ENCODE measurements around the gene BCKDHA.

- no peak for TF ChIP-seq CTCF (IDR thresholded peaks at IDR 0.05 in 8 of 11, conservative IDR thresholded peaks at IDR 0.05 in 3 of 11)
- no peak for TF ChIP-seq POLR2A (IDR thresholded peaks at IDR 0.05)
- no peak for TF ChIP-seq POLR2AphosphoS5 (IDR thresholded peaks at IDR 0.05)
Measured at GRCh38 chr19:41457241-41457640, 59.6 kb downstream of the BCKDHA start.

Measured in spleen (tissue), 7 donors.